Measurements from ENCODE around the gene APOC1. TPM values are rescaled to one million over a fixed set of nuclear protein-coding genes. Genes with fewer than 3 reads are reported as not detected.

APOC1 gene
- total RNA-seq, 1 experiment from 2014 or later: 48.5 TPM

DNA sequence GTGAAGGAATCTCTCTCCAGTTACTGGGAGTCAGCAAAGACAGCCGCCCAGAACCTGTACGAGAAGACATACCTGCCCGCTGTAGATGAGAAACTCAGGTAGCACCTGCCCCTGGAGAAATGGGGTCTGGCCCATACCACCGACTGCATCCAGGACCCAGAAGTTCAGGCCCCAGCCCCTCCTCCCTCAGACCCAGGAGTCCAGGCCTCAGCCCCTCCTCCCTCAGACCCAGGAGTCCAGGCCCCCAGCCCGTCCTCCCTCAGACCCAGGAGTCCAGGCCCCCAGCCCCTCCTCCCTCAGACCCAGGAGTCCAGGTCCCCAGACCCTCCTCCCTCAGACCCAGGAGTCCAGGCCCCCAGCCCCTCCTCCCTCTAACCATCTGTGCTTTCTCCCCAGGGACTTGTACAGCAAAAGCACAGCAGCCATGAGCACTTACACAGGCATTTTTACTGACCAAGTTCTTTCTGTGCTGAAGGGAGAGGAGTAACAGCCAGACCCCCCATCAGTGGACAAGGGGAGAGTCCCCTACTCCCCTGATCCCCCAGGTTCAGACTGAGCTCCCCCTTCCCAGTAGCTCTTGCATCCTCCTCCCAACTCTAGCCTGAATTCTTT, 34.5 kb downstream of the APOC1 start:
- no peaks in the 10 kb centered on the region for H3K27me3 ChIP-seq (ENCODE audit: control insufficient read depth, insufficient read depth, low read length)
- ATAC-seq: no peak
- POLR2A ChIA-PET: no interaction called here
- H3K9me3 ChIP-seq (ENCODE audit: control insufficient read depth, insufficient read depth, low read depth, low read length): no peaks in the 10 kb centered on the region
- in situ Hi-C loops (cut with HindIII; ENCODE audit: low pct_unique_long_range_greater_than_20kb, low sequenced_read_pairs): no loop called here
- H3K4me3 ChIP-seq (ENCODE audit: low read depth in 2 of 2, low read length in 2 of 2): no peak overlapping the region
- TF ChIP-seq POLR2AphosphoS5 (IDR thresholded peaks at IDR 0.05; ENCODE audit: low read depth, low read length) (no peak), SIN3A (IDR thresholded peaks at IDR 0.05; ENCODE audit: borderline replicate concordance, insufficient read depth, low read depth, low read length) (no peak), TCF7L2 (IDR thresholded peaks at IDR 0.05; ENCODE audit: low read depth, low read length) (no peak)
- TF ChIP-seq, protein P1, sequence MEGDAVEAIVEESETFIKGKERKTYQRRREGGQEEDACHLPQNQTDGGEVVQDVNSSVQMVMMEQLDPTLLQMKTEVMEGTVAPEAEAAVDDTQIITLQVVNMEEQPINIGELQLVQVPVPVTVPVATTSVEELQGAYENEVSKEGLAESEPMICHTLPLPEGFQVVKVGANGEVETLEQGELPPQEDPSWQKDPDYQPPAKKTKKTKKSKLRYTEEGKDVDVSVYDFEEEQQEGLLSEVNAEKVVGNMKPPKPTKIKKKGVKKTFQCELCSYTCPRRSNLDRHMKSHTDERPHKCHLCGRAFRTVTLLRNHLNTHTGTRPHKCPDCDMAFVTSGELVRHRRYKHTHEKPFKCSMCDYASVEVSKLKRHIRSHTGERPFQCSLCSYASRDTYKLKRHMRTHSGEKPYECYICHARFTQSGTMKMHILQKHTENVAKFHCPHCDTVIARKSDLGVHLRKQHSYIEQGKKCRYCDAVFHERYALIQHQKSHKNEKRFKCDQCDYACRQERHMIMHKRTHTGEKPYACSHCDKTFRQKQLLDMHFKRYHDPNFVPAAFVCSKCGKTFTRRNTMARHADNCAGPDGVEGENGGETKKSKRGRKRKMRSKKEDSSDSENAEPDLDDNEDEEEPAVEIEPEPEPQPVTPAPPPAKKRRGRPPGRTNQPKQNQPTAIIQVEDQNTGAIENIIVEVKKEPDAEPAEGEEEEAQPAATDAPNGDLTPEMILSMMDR (IDR thresholded peaks at IDR 0.05): no peak
- TF ChIP-seq, protein P2, sequence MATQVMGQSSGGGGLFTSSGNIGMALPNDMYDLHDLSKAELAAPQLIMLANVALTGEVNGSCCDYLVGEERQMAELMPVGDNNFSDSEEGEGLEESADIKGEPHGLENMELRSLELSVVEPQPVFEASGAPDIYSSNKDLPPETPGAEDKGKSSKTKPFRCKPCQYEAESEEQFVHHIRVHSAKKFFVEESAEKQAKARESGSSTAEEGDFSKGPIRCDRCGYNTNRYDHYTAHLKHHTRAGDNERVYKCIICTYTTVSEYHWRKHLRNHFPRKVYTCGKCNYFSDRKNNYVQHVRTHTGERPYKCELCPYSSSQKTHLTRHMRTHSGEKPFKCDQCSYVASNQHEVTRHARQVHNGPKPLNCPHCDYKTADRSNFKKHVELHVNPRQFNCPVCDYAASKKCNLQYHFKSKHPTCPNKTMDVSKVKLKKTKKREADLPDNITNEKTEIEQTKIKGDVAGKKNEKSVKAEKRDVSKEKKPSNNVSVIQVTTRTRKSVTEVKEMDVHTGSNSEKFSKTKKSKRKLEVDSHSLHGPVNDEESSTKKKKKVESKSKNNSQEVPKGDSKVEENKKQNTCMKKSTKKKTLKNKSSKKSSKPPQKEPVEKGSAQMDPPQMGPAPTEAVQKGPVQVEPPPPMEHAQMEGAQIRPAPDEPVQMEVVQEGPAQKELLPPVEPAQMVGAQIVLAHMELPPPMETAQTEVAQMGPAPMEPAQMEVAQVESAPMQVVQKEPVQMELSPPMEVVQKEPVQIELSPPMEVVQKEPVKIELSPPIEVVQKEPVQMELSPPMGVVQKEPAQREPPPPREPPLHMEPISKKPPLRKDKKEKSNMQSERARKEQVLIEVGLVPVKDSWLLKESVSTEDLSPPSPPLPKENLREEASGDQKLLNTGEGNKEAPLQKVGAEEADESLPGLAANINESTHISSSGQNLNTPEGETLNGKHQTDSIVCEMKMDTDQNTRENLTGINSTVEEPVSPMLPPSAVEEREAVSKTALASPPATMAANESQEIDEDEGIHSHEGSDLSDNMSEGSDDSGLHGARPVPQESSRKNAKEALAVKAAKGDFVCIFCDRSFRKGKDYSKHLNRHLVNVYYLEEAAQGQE (IDR thresholded peaks at IDR 0.05; ENCODE audit: insufficient read depth in 1 of 2, low read depth in 2 of 2, low read length in 1 of 2): no peak
- CTCF ChIA-PET: no interaction called here
- intact Hi-C loops (cut with micrococcal nuclease; ENCODE audit: unreplicated experiment): no loop called here
- no TSS peak for BruUV-seq (replicated peaks)
- H3K36me3 ChIP-seq (ENCODE audit: control insufficient read depth, insufficient read depth, low read length): no peaks in the 10 kb centered on the region
- no peak for DNase-seq (ENCODE audit: low read depth, low spot score)
- no peak overlapping the region for H3K27ac ChIP-seq (ENCODE audit: low read length)
- 0 out of 2 replicates have a peak, but pooled peaks cover 3% of the 10 kb centered on the region for H3K4me1 ChIP-seq (ENCODE audit: control insufficient read depth, insufficient read depth, low read length)

DNA sequence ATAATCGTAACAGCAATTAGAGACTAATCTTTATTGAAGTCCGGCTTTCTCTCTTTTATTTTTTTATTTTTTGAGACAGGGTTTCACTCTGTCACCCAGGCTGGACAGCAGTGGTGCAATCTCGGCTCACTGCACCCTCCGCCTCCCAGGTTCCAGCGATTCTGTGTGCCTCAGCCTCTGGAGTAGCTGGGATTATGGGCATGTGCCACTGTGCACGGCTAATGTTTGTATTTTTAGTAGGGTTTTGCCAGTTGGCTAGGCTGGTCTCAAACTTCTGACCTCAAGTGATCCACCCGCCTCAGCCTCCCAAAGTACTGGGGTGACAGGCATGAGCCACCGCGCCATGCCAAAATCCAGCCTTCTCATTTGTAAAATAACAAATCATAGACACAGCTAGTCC, 35.1 kb downstream of the APOC1 start:
- 0 out of 2 replicates have a peak, but pooled peaks cover 3% of the 10 kb centered on the region for H3K4me1 ChIP-seq (ENCODE audit: control insufficient read depth, insufficient read depth, low read length)
- TF ChIP-seq, protein P1 (IDR thresholded peaks at IDR 0.05): no peak
- TF ChIP-seq POLR2AphosphoS5 (IDR thresholded peaks at IDR 0.05; ENCODE audit: low read depth, low read length): no peak

More for the DNA sequence above, 35.1 kb downstream of the APOC1 start:
- ChIA-PET POLR2A (no interaction called here), CTCF (no interaction called here)
- no peak overlapping the region for H3K4me3 ChIP-seq (ENCODE audit: low read depth in 2 of 2, low read length in 2 of 2)
- no peaks in the 10 kb centered on the region for H3K9me3 ChIP-seq (ENCODE audit: control insufficient read depth, insufficient read depth, low read depth, low read length)
- no peak for DNase-seq (ENCODE audit: low read depth, low spot score)
- intact Hi-C loops (cut with micrococcal nuclease; ENCODE audit: unreplicated experiment): no loop called here
- in situ Hi-C loops (cut with HindIII; ENCODE audit: low pct_unique_long_range_greater_than_20kb, low sequenced_read_pairs): no loop called here
- no peaks in the 10 kb centered on the region for H3K27me3 ChIP-seq (ENCODE audit: control insufficient read depth, insufficient read depth, low read length)
- BruUV-seq (replicated peaks): no TSS peak
- H3K27ac ChIP-seq (ENCODE audit: low read length): no peak overlapping the region
- no peaks in the 10 kb centered on the region for H3K36me3 ChIP-seq (ENCODE audit: control insufficient read depth, insufficient read depth, low read length)
- no peak for ATAC-seq

All from Panc1 (cell line).